Measurements from ENCODE around the gene LMTK3. TPM values are rescaled to one million over a fixed set of nuclear protein-coding genes. Genes with fewer than 3 reads are reported as not detected.

Gene LMTK3
- total RNA-seq, 1 donor from 2014 or later: 2.9 TPM

DNA sequence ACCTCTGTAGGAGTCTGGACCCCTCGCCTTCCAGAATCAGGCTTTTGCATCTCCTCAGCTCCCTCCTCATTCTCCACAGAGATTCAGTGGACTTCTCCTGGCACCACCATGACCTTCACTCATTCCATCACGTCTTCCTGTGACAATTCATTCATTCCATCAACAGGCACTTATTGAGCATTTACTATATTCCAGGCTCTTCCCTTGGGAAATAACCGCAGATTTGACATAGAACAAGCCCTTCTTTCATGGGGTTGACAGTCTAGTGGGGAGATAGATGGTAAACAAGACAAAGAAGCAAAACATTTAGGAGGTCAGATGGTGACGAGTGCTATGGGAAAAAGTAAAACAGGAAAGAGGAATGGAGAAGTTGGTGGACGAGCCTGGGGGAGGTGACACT is 37.7 kb upstream of the LMTK3 start:
- no peak for TF ChIP-seq CTCF (IDR thresholded peaks at IDR 0.05; ENCODE audit: insufficient read depth, low read length, poor library complexity, severe bottlenecking)
- Histone ChIP-seq H3K36me3 (ENCODE audit: control insufficient read depth, insufficient read depth, low read length) (no peaks in the 10 kb centered on the region), H3K27me3 (ENCODE audit: control insufficient read depth, insufficient read depth, low read length) (peaks cover 2% of the 10 kb centered on the region), H3K4me3 (ENCODE audit: low read depth, low read length) (no peak overlapping the region)
- DNase-seq (ENCODE audit: low read depth): no peak

- Histone ChIP-seq H3K36me3 (ENCODE audit: control insufficient read depth, insufficient read depth, low read length) (no peaks in the 10 kb centered on the region), H3K4me3 (ENCODE audit: low read depth, low read length) (no peak overlapping the region), H3K27me3 (ENCODE audit: control insufficient read depth, insufficient read depth, low read length) (peaks cover 2% of the 10 kb centered on the region)
- no peak for TF ChIP-seq CTCF (IDR thresholded peaks at IDR 0.05; ENCODE audit: insufficient read depth, low read length, poor library complexity, severe bottlenecking)
- DNase-seq (ENCODE audit: low read depth): no peak
Observed at GRCh38 chr19:48548253-48548911, 36.7 kb upstream of the LMTK3 start.

GRCh38 chr19:48547722-48548121 is 36.1 kb upstream of the LMTK3 start:
- no peak for TF ChIP-seq CTCF (IDR thresholded peaks at IDR 0.05; ENCODE audit: insufficient read depth, low read length, poor library complexity, severe bottlenecking)

GRCh38 chr19:48544856-48545750 is 33.5 kb upstream of the LMTK3 start:
- TF ChIP-seq CTCF (IDR thresholded peaks at IDR 0.05; ENCODE audit: insufficient read depth, low read length, poor library complexity, severe bottlenecking): no peak
- DNase-seq (ENCODE audit: low read depth): no peak
- Histone ChIP-seq H3K36me3 (ENCODE audit: control insufficient read depth, insufficient read depth, low read length) (no peaks in the 10 kb centered on the region), H3K27me3 (ENCODE audit: control insufficient read depth, insufficient read depth, low read length) (peaks cover 2% of the 10 kb centered on the region), H3K4me3 (ENCODE audit: low read depth, low read length) (no peak overlapping the region)

More at GRCh38 chr19:48547722-48548121, 36.1 kb upstream of the LMTK3 start:
- DNase-seq (ENCODE audit: low read depth): no peak
- H3K4me3 ChIP-seq (ENCODE audit: low read depth, low read length): no peak overlapping the region
- H3K27me3 ChIP-seq (ENCODE audit: control insufficient read depth, insufficient read depth, low read length): peaks cover 2% of the 10 kb centered on the region
- H3K36me3 ChIP-seq (ENCODE audit: control insufficient read depth, insufficient read depth, low read length): no peaks in the 10 kb centered on the region

GRCh38 chr19:48543121-48543710 is 31.6 kb upstream of the LMTK3 start:
- DNase-seq (ENCODE audit: low read depth): no peak
- Histone ChIP-seq H3K4me3 (ENCODE audit: low read depth, low read length) (no peak overlapping the region), H3K27me3 (ENCODE audit: control insufficient read depth, insufficient read depth, low read length) (no peaks in the 10 kb centered on the region), H3K36me3 (ENCODE audit: control insufficient read depth, insufficient read depth, low read length) (no peaks in the 10 kb centered on the region)
- no peak for TF ChIP-seq CTCF (IDR thresholded peaks at IDR 0.05; ENCODE audit: insufficient read depth, low read length, poor library complexity, severe bottlenecking)
